ENCODE measurements around the gene IMMP2L. TPM values are rescaled to one million over a fixed set of nuclear protein-coding genes. Genes with fewer than 3 reads are reported as not detected.

Gene IMMP2L
- total RNA-seq, 1 donor from 2014 or later = 19.0 TPM

GRCh38 chr7:110983822-110984456, 578.4 kb downstream of the IMMP2L start:
- TF ChIP-seq CTCF (IDR thresholded peaks at IDR 0.05; ENCODE audit: insufficient read depth, low read length, severe bottlenecking) = no peak
- Histone ChIP-seq H3K36me3 (ENCODE audit: control insufficient read depth, insufficient read depth, low read length) (no peaks in the 10 kb centered on the region), H3K27me3 (ENCODE audit: control insufficient read depth, insufficient read depth, low read length) (no peaks in the 10 kb centered on the region), H3K4me3 (ENCODE audit: low read depth, low read length) (no peak overlapping the region)
- FAIRE-seq (no peak), DNase-seq (ENCODE audit: low read depth) (peak; percentile 45)

- TF ChIP-seq CTCF (IDR thresholded peaks at IDR 0.05; ENCODE audit: insufficient read depth, low read length, severe bottlenecking) = no peak
- H3K36me3 ChIP-seq (ENCODE audit: control insufficient read depth, insufficient read depth, low read length) = no peaks in the 10 kb centered on the region
- H3K27me3 ChIP-seq (ENCODE audit: control insufficient read depth, insufficient read depth, low read length) = no peaks in the 10 kb centered on the region
- FAIRE-seq (no peak), DNase-seq (ENCODE audit: low read depth) (no peak)
- H3K4me3 ChIP-seq (ENCODE audit: low read depth, low read length) = no peak overlapping the region
Measured at GRCh38 chr7:110977127-110977737, 585.1 kb downstream of the IMMP2L start.

- H3K27me3 ChIP-seq (ENCODE audit: control insufficient read depth, insufficient read depth, low read length) = no peaks in the 10 kb centered on the region
- H3K36me3 ChIP-seq (ENCODE audit: control insufficient read depth, insufficient read depth, low read length) = no peaks in the 10 kb centered on the region
- H3K4me3 ChIP-seq (ENCODE audit: low read depth, low read length) = no peak overlapping the region
- no peak for FAIRE-seq
- DNase-seq (ENCODE audit: low read depth) = no peak
- no peak for TF ChIP-seq CTCF (IDR thresholded peaks at IDR 0.05; ENCODE audit: insufficient read depth, low read length, severe bottlenecking)
Measured at GRCh38 chr7:110975486-110975885, 586.8 kb downstream of the IMMP2L start.

- Histone ChIP-seq H3K27me3 (ENCODE audit: control insufficient read depth, insufficient read depth, low read length) (no peaks in the 10 kb centered on the region), H3K36me3 (ENCODE audit: control insufficient read depth, insufficient read depth, low read length) (no peaks in the 10 kb centered on the region), H3K4me3 (ENCODE audit: low read depth, low read length) (no peak overlapping the region)
- TF ChIP-seq CTCF (IDR thresholded peaks at IDR 0.05; ENCODE audit: insufficient read depth, low read length, severe bottlenecking) = no peak
- no peak for DNase-seq (ENCODE audit: low read depth)
- FAIRE-seq = no peak
Measured at GRCh38 chr7:110974441-110974840, 587.9 kb downstream of the IMMP2L start.

- FAIRE-seq (no peak), DNase-seq (ENCODE audit: low read depth) (no peak)
- Histone ChIP-seq H3K36me3 (ENCODE audit: control insufficient read depth, insufficient read depth, low read length) (no peaks in the 10 kb centered on the region), H3K4me3 (ENCODE audit: low read depth, low read length) (no peak overlapping the region), H3K27me3 (ENCODE audit: control insufficient read depth, insufficient read depth, low read length) (no peaks in the 10 kb centered on the region)
- TF ChIP-seq CTCF (IDR thresholded peaks at IDR 0.05; ENCODE audit: insufficient read depth, low read length, severe bottlenecking) = no peak
Measured at GRCh38 chr7:110973196-110973990, 588.9 kb downstream of the IMMP2L start.
